Measurements from ENCODE around the gene ZNF407. TPM values are rescaled to one million over a fixed set of nuclear protein-coding genes. Genes with fewer than 3 reads are reported as not detected.

Gene ZNF407
- total and polyA plus RNA-seq, 3 donors from 2014 or later: 10.9 to 35.9 (median 30.8) TPM

DNA sequence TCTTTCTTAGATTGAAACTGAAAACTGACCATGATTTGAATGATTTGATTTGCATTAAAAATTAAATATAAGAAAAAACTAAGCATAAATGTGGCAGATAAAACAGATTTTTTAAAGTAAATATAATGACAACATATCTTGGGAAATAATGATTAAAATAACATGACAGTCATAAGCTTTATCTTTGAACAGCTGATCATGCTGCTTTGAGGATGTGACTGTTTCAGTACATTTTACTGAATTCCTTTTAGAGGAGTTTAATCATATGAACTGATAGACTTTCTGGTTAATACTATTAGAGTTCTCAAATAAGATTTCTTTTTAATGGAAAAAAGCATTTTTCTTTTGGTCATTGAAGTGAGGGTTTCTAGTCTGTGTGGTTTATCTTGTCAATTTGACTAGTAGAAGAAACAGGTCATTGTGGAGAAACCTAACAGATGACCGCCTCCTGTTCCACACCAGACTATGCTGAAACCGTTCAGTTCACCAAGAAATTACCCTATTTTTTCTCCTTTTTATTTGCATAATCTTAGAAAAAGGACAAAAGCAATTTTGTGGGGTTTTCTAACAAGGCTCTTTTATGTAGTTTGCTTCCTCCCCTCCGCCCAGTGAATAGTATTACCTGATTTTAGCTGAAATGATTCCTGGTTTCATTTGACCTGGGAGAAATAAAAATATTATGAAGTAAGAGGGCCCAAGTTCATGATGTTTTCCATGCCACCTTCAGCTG is 349.1 kb downstream of the ZNF407 start:
- WGBS, 2 donors: 90 to 97% methylated on average over 3 of the region's 3 CpGs
- no peak for DNase-seq

GRCh38 chr18:74947417-74947816 is 349.7 kb downstream of the ZNF407 start:
- Histone ChIP-seq H3K4me3 (no peak overlapping the region), H3K9me3 (no peaks in the 10 kb centered on the region), H3K27ac (no peak overlapping the region), H3K27me3 (no peaks in the 10 kb centered on the region), H3K4me1 (no peaks in the 10 kb centered on the region), H3K36me3 (ENCODE audit: low read depth, missing control alignments) (no peaks in the 10 kb centered on the region)
- WGBS, 2 donors: 89 to 90% methylated on average over 10 of the region's 10 CpGs
- DNase-seq: no peak
- intact Hi-C loops (cut with DNase I; ENCODE audit: low total_unique reads): no loop called here
- no peak for TF ChIP-seq POLR2A (IDR thresholded peaks at IDR 0.05)
- TF ChIP-seq, protein P1, sequence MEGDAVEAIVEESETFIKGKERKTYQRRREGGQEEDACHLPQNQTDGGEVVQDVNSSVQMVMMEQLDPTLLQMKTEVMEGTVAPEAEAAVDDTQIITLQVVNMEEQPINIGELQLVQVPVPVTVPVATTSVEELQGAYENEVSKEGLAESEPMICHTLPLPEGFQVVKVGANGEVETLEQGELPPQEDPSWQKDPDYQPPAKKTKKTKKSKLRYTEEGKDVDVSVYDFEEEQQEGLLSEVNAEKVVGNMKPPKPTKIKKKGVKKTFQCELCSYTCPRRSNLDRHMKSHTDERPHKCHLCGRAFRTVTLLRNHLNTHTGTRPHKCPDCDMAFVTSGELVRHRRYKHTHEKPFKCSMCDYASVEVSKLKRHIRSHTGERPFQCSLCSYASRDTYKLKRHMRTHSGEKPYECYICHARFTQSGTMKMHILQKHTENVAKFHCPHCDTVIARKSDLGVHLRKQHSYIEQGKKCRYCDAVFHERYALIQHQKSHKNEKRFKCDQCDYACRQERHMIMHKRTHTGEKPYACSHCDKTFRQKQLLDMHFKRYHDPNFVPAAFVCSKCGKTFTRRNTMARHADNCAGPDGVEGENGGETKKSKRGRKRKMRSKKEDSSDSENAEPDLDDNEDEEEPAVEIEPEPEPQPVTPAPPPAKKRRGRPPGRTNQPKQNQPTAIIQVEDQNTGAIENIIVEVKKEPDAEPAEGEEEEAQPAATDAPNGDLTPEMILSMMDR (IDR thresholded peaks at IDR 0.05): no peak

More for the DNA sequence above, 349.1 kb downstream of the ZNF407 start:
- intact Hi-C loops (cut with DNase I; ENCODE audit: low total_unique reads): no loop called here
- Histone ChIP-seq H3K27me3 (no peaks in the 10 kb centered on the region), H3K4me1 (no peaks in the 10 kb centered on the region), H3K4me3 (no peak overlapping the region), H3K9me3 (no peaks in the 10 kb centered on the region), H3K27ac (no peak overlapping the region), H3K36me3 (ENCODE audit: low read depth, missing control alignments) (no peaks in the 10 kb centered on the region)
- TF ChIP-seq POLR2A (IDR thresholded peaks at IDR 0.05): no peak
- TF ChIP-seq, protein P1 (IDR thresholded peaks at IDR 0.05): no peak

GRCh38 chr18:74947875-74948274 is 350.2 kb downstream of the ZNF407 start:
- H3K4me1 ChIP-seq: no peaks in the 10 kb centered on the region
- 87 to 88% methylated on average over 4 of the region's 4 CpGs for WGBS, 2 donors
- no peaks in the 10 kb centered on the region for H3K9me3 ChIP-seq
- no peak for DNase-seq
- TF ChIP-seq POLR2A (IDR thresholded peaks at IDR 0.05): no peak
- TF ChIP-seq, protein P1 (IDR thresholded peaks at IDR 0.05): no peak
- H3K4me3 ChIP-seq: no peak overlapping the region
- H3K27ac ChIP-seq: no peak overlapping the region
- no peaks in the 10 kb centered on the region for H3K36me3 ChIP-seq (ENCODE audit: low read depth, missing control alignments)
- H3K27me3 ChIP-seq: no peaks in the 10 kb centered on the region
- intact Hi-C loops (cut with DNase I; ENCODE audit: low total_unique reads): no loop called here

DNA sequence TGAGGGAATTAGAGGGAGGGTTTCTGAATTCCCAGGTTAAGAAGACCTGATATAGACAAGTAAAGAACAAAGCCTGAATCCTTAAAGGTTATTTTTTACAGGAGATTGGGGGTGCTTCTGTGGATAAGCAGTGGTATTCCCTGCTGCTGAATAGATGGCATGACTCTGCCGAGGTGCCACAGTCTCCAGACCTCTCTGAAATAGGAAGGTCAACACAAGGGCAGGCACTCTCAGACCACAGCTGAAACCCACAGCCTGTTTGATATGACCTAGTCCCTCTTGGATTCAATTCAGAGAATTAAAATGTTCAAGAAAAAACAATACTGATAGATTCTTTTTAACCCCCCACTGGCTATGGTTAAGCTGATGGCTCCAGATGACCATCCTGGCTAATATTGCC is 351.9 kb downstream of the ZNF407 start:
- Histone ChIP-seq H3K27me3 (no peaks in the 10 kb centered on the region), H3K27ac (no peak overlapping the region), H3K4me3 (no peak overlapping the region), H3K36me3 (ENCODE audit: low read depth, missing control alignments) (no peaks in the 10 kb centered on the region), H3K4me1 (no peaks in the 10 kb centered on the region), H3K9me3 (no peaks in the 10 kb centered on the region)
- 73% methylated on average over 1 of the region's 1 CpG for WGBS, 2 donors
- TF ChIP-seq, protein P1 (IDR thresholded peaks at IDR 0.05): no peak
- TF ChIP-seq POLR2A (IDR thresholded peaks at IDR 0.05): no peak
- DNase-seq: no peak
- intact Hi-C loops (cut with DNase I; ENCODE audit: low total_unique reads): no loop called here

DNA sequence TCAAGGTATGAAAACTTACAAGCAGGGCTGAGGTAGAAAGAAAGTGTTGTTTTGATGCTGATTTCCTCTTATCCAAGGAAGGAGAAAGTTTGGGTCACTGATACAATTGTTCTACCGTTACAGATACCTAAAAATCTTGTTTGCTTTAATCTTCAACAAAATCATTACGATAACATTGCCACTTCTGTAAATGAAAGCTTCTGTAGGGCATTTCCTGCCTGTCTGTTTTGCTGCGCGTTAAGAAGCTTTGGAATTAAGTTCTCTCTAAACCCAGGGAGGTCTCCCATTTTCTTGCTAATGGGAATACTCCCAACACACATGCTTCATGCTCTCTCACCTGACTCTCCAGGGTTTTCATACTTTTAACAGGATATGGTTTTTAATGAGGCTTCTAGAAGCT is 352.8 kb downstream of the ZNF407 start:
- WGBS, 2 donors: 70 to 81% methylated on average over 4 of the region's 4 CpGs
- no peak for DNase-seq
- H3K36me3 ChIP-seq (ENCODE audit: low read depth, missing control alignments): no peaks in the 10 kb centered on the region
- no peaks in the 10 kb centered on the region for H3K27me3 ChIP-seq
- intact Hi-C loops (cut with DNase I; ENCODE audit: low total_unique reads): no loop called here
- H3K4me3 ChIP-seq: no peak overlapping the region
- H3K4me1 ChIP-seq: no peaks in the 10 kb centered on the region
- no peak for TF ChIP-seq POLR2A (IDR thresholded peaks at IDR 0.05)
- TF ChIP-seq, protein P1 (IDR thresholded peaks at IDR 0.05): no peak
- peak overlapping the region in 1 of 2 donors; percentile 32 for H3K27ac ChIP-seq
- no peaks in the 10 kb centered on the region for H3K9me3 ChIP-seq

All from testis (tissue), 3 donors.